GM12892 (cell line): ENCODE measurements around the gene SNPH.
"Not testable (repeated sequence)": the region's sequence is repeated elsewhere in the genome, so short reads cannot be mapped to it uniquely, and the experiment has no call there.

Source experiments
- DNase-seq: peaks from one replicate; pipeline ENCODE4 v3.0.0; 2011; ENCODE audit not compliant: insufficient read length
- FAIRE-seq: peaks from 2 replicates; lab custom pipeline; 2011; peaks lifted over from hg19 to GRCh38; lab: Jason Lieb, UNC
- POLR2A ChIP-seq: IDR thresholded peaks from 2 replicates; pipeline ENCODE4 v1.6.1; 2011; ENCODE audit warnings: low read depth, low read length, control low read depth
- POLR2AphosphoS5 ChIP-seq: IDR thresholded peaks from 2 replicates; pipeline ENCODE4 v1.6.1; 2011; ENCODE audit warnings: low read depth, low read length, control low read depth
- TAF1 ChIP-seq: IDR thresholded peaks from 2 replicates; pipeline ENCODE4 v1.6.1; 2011; ENCODE audit warnings: low read depth, mild to moderate bottlenecking, control low read depth, low read length, borderline replicate concordance

SNPH gene

DNA sequence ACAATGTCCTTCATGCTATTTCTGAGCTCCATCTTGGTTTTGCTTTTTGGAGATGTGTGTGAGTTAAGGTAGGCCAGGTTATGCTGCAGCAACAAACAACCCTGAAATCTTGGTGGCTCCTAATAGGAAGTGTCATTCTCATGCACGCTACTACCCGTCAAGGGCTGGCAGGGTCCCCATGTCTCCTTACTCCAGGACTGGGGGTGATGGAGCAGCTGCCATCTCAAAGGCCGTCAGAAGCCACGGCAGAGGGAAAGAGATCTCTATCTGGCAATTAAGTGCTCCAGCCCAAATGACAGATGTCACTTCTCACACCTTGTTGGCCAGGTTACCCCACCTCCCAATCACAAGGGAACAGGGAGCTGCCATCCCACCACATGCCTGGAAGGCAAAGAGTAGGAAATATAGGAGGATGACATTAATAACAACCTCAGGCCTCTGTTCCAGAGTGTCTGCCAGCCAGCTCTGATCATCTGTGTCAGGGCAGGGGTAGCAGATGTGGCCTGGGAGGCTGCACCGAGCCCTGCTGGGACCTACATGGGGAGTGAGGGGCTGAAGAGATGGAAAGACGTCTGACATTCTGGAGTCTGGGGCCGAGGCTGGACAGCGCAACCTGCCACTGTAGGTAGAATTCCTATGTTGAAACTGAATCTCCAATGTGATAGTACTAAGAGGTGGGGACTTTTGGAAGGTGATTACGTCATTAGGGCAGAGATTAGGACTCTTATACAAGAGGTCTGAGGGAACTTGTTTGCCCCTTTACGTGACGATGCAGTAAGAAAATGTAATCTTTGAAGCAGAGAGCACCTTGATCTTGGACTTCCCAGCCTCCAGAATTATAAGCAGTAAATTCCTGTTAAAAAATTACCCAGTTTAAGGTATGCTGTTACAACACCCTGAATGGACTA lies 67.6 kb downstream of the SNPH start:
- FAIRE-seq (no peak), DNase-seq (no peak)
- TF ChIP-seq POLR2AphosphoS5 (no peak), TAF1 (no peak), POLR2A (no peak)

DNA sequence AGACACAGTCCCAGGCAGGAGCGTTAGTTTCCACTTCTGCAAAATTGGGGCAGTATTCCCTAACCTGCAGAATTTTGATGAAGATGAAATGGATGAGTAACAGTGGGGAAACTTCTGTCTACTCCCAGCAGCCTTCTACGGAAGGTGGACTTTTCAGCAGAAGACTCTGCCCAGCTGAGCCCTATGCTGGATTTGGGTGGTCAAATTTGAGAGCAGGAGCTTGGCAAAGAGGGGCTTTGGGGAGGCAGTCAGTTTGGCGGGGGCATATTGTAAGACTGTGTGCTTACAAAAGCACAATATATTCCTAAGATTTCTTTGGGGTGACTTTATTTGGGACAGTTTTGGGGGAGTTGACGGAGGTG lies 68.3 kb downstream of the SNPH start:
- DNase-seq (no peak), FAIRE-seq (no peak)
- TF ChIP-seq POLR2A (no peak), POLR2AphosphoS5 (no peak), TAF1 (no peak)

DNA sequence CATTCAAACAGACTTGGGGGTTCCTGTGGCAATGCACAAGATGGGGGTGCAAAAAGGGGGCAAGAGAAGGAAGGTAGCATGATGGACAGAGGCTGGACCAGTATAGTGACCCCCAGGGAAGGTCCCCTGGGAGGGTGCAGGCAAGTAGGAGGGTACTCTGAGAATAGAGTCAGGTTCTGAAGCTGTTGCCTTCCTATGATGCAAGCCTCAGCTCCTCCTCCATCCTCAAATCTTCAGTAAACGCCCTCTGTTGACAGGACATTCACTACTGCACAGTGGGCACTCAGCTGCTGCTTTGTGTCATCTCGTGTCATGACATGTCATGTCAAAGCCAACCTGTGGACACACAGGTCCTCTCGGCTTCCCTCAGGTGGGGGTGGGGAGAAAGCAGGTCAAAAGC lies 68.7 kb downstream of the SNPH start:
- peak; percentile 54 for FAIRE-seq
- DNase-seq, result no peak
- no peak for TF ChIP-seq TAF1
- TF ChIP-seq POLR2AphosphoS5, result no peak
- TF ChIP-seq POLR2A, result no peak

DNA sequence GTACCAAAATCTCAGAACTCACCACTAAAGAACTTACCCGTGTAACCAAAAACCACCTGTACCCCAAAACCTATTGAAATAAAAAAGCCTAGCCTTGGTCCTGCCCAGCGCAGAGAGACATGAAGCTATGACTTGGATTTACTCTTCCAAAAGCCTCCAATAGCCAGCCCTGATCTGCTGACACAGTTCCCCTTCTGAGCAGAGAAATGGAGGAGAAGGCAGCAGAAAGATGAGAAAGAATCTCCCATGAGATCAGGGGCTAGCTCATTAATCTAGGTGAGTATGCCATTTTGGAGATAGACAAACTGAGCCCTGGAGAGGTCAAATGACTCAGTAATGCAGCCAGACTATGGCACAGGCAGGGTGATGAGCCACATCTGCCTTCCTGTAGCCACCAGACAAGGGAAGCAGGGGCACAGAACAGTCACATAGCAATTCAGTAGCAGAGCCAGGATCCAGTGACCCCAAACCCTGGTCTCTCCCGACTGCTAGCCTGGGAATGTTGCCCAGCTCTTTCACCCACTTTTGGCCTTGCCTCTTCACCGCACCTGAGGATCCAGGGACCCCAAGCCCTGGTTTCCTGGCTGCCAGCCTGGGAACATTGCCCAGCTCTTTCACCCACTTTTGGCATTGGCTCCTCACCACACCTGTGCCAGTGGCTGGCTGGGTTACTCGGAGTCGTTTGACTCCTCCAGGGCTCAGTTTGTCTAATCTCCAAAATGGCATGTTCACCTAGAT lies 70.0 kb downstream of the SNPH start:
- no peak for FAIRE-seq
- TF ChIP-seq TAF1 (no peak), POLR2A (no peak), POLR2AphosphoS5 (no peak)
- no peak for DNase-seq

DNA sequence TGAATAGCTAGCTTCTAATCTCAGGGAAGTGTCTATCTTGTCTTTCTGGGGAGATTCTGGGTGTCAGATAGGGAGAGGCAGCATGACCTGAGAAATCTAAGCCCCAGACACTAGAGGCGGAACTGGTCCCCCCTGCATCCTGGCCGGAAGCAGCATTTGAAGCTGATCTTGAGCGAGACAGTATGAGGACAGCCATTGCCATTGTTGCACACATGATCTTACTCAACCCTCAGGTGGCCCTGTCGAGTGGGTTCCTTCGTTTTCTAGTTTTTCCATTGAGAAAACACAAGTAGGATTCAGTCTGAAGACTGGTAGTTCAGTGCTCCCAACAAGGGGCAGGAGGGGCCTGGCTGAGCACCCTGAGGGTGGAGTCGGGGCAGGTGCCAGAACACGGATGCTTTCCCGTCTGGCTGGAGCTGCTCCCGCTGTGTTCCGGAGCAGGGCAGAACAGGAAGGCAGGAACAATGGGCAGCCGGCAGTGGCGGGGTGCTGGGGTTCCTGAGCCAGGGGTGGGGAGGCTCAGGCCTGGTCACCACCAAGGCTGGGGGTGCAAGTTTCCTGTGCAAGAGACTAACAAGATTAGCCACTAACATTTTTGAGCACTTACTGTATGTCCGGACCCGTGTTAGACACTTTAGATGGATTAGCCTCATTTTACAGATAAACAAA lies 70.7 kb downstream of the SNPH start:
- no peak for DNase-seq
- peak; percentile 38 for FAIRE-seq

DNA sequence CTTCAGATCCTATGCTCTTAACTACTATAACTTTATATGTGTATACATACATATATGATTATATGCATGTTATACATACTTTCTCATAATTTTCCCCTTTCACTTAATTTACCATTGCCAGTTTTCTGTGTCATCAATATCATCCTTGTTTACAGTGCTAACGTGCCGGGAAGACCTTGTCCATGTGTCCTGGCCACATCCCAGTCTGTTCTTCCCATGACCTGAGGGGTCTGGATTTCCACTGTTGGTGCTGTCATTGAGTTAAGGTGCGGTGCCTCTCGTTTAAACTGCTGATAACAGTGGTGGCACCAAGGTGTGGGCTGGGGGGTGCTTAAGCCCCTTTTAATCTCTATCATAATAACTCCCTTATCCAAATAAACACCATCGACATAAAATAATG lies 71.3 kb downstream of the SNPH start:
- DNase-seq (no peak), FAIRE-seq (no peak)
- TF ChIP-seq POLR2A (no peak), POLR2AphosphoS5 (no peak), TAF1 (no peak)

More for the DNA sequence above, 70.7 kb downstream of the SNPH start:
- no peak for TF ChIP-seq POLR2A
- no peak for TF ChIP-seq TAF1
- TF ChIP-seq POLR2AphosphoS5, result no peak

DNA sequence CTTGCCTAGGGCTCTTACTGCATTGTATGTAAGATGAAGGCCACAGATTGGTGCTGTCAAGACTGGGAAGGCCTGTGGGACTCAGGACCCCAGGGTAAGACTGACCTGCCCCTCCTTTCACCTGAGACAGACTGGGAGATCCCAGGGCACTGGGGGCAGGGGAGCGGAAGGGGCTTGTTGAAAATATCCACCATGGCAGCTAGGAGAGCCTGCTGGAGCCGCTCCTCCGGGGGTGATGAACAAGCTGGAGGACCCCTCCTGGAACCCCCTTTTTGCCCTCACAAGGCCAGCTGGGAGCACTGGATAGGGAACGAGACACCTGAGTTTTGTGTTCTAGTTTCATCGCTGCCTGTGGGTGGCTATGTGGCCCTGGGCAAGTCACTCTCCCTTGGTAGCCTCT lies 72.0 kb downstream of the SNPH start:
- TF ChIP-seq POLR2AphosphoS5, result no peak
- TF ChIP-seq TAF1, result no peak
- no peak for TF ChIP-seq POLR2A
- DNase-seq (no peak), FAIRE-seq (no peak)

DNA sequence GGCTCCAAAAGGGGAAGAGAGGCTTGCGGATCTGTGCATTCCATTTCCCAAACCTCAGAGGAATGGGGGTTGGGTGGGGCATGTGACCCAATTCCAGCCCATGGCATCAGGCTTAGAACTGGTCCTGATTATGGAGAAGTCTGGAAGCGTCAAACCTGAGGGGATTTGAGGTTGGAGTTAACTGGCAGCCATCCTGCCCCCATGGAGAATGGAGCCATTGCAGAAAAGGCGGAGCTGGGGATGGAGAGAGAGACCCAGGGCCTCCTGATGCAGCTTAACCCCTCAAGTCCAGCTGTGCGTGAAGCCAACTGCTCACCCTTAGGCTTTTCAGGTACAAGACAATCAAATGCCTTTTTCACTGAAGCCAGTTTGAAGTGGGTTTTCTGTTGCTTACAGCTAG lies 72.7 kb downstream of the SNPH start:
- TF ChIP-seq TAF1 (no peak), POLR2AphosphoS5 (no peak), POLR2A (no peak)
- DNase-seq (no peak), FAIRE-seq (no peak)

DNA sequence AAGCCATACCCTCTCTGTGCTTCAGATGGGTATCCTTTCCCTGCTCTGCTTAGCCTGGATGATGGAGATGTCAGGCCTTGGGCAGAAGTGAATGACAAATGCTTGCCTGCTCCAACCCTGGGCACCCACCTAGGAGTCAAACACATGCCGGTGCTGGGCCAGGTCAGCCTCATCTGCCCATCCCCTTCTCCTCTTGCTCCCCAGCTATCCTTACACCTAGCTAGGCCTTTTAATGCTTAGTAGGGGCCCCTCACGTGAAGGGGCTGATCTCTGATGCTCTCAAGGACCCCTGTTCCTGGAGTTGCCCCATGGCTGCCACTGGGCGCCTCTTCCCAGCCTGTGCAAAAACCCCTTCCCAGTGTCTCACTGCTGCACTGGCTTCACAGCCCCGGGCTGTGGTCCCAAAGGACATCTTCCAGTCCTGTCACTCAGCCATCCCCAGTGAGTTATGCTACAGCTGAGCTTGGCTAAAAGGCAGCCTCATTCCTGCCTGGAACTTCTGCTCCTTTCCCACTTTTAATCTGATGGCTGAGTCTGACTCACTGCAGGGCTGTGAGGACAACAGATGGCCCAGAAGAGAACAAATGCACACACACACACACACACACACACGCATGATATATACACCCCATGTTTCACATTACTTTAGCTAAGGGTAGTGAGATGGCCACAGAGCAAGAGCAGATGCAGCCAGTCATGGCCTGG lies 75.6 kb downstream of the SNPH start:
- DNase-seq, result no peak
- no peak for FAIRE-seq
- TF ChIP-seq POLR2AphosphoS5 (no peak), POLR2A (no peak), TAF1 (no peak)

DNA sequence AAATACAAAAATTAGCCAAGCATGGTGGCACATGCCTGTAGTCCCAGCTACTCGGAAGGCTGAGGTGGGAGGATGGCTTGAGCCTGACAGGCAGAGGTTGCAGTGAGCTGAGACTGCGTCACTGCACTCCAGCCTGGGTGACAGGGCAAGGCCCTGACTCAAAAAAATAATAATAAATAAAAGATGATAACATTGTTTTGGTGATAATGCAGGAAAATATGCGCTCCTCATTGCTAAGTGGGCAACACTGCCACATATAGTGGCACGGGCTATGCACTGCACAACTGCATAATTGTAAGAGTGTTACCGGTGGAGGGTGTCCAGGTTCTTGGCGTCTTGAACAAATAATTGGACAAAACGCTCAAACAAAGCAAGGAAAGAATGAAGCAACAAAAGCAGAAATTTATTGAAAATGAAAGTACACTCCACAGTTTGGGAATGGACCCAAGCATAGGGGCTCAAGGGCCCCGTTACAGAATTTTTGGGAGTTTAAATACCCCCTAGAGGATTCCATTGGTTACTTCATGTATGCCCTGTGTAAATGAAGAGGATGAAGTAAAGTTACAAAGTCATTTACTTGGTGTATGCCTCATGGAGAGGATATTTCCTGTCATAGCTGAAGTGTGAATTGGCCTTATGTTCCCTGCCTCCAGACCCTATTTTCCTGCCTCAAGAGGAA lies 77.5 kb downstream of the SNPH start:
- FAIRE-seq, DNase-seq: not testable (repeated sequence)

DNA sequence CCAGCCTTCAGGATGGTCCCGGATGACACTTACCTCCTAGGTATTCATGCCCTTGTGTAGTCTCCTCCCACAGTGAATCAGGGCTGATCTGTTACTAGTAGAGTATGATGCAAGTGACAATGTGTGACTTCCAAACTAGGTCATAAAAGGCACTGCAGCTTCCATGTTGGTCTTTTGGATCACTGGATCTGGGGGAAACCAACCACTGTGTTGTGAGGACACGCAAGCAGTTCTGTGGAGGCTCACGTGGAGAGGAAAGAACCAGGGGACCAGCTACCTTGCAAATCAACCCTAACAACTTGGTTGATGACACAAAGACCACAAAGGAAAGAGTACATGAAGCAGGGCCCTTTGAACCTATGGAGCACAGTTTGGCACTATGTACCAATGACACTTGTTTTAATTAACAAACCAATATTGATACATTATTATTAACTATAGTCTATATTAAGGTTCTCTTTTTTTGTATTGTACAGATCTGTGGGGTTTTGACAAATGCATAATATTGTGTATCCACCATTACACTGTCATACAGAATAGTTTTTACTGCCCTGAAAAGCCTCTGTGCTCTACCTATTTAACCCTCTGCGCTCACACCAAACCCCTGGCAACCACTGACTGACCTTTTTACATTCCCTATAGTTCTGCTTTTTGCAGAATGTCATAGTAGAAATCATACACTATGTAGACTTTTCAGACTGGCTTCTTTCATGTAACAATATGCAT lies 79.1 kb downstream of the SNPH start:
- FAIRE-seq (no peak), DNase-seq (no peak)
- no peak for TF ChIP-seq POLR2AphosphoS5
- TF ChIP-seq POLR2A, result no peak
- no peak for TF ChIP-seq TAF1
